GM18498 (cell line): ENCODE data around the gene NTN4.
"Not testable (repeated sequence)": the region's sequence is repeated elsewhere in the genome, so short reads cannot be mapped to it uniquely, and the experiment has no call there.

Source experiments
- ATAC-seq: cut with Tn5 transposase; IDR thresholded peaks from one replicate; pipeline ENCODE4 v1.9.1; 2021; ENCODE audit warnings: mild to moderate bottlenecking, moderate library complexity; ENCODE audit not compliant: unreplicated experiment

Gene NTN4

GRCh38 chr12:95790033-95790916, at the start of gene NTN4:
NTN4 (minus strand) TSS chr12:95790764; CDS start chr12:95790309, 455 bp downstream.
- no peak for ATAC-seq

GRCh38 chr12:95838125-95838524, 47.6 kb upstream of the NTN4 start:
- no peak for ATAC-seq

- no peak for ATAC-seq
Observed at GRCh38 chr12:95837240-95838038, 46.9 kb upstream of the NTN4 start.

GRCh38 chr12:95836630-95837239, 46.2 kb upstream of the NTN4 start:
- no peak for ATAC-seq

GRCh38 chr12:95836185-95836609, 45.6 kb upstream of the NTN4 start:
- ATAC-seq, result no peak

- no peak for ATAC-seq
Observed at GRCh38 chr12:95834572-95834971, 44.0 kb upstream of the NTN4 start.

- no peak for ATAC-seq
Observed at GRCh38 chr12:95830335-95831089, 39.9 kb upstream of the NTN4 start.

- ATAC-seq, result no peak
Observed at GRCh38 chr12:95829395-95829794, 38.8 kb upstream of the NTN4 start.

GRCh38 chr12:95820096-95820703, 29.6 kb upstream of the NTN4 start:
- ATAC-seq, result no peak

GRCh38 chr12:95815632-95816212, 25.2 kb upstream of the NTN4 start:
- no peak for ATAC-seq

- ATAC-seq, result not testable (repeated sequence)
Observed at GRCh38 chr12:95812155-95812554, 21.6 kb upstream of the NTN4 start.

GRCh38 chr12:95810411-95810810, 19.8 kb upstream of the NTN4 start:
- ATAC-seq, result no peak

GRCh38 chr12:95809000-95809680, 18.6 kb upstream of the NTN4 start:
- no peak for ATAC-seq

GRCh38 chr12:95808146-95808545, 17.6 kb upstream of the NTN4 start:
- ATAC-seq, result no peak

GRCh38 chr12:95805864-95806671, 15.5 kb upstream of the NTN4 start:
- ATAC-seq, result no peak

GRCh38 chr12:95804291-95804690, 13.7 kb upstream of the NTN4 start:
- no peak for ATAC-seq

- no peak for ATAC-seq
Observed at GRCh38 chr12:95803817-95804216, 13.3 kb upstream of the NTN4 start.

GRCh38 chr12:95802482-95803270, 12.1 kb upstream of the NTN4 start:
- ATAC-seq, result no peak
